ENCODE results near the gene TBC1D16. TPM values are rescaled to one million over a fixed set of nuclear protein-coding genes. Genes with fewer than 3 reads are reported as not detected.
"Not testable (repeated sequence)": the region's sequence is repeated elsewhere in the genome, so short reads cannot be mapped to it uniquely, and the experiment has no call there.

Gene TBC1D16
- total and polyA plus RNA-seq, 10 of the 15 experiments (the other 5 are each of a cell fraction or from before 2014, with no cell fraction given), result 0.01 to 0.13 (median 0.06) TPM; not detected in 3

GRCh38 chr17:79956853-79957252, 78.8 kb downstream of the TBC1D16 start:
- RAD21 ChIA-PET (ENCODE audit: unreplicated experiment), result no interaction called here
- POLR2A ChIA-PET, result interaction anchor here (0.6 kb wide), 1 partner anchor 107 kb away, joined by 3 read pairs; no protein-coding TSS in a partner anchor
- TF ChIP-seq CBFB (IDR thresholded peaks at IDR 0.05; ENCODE audit: low read depth) (no peak), ZNF622 (IDR thresholded peaks at IDR 0.05) (no peak), STAT3 (IDR thresholded peaks at IDR 0.05; ENCODE audit: low read depth, low read length) (no peak), SMARCA5 (IDR thresholded peaks at IDR 0.05) (no peak), SUPT20H (IDR thresholded peaks at IDR 0.05; ENCODE audit: borderline replicate concordance, control insufficient read depth, low read depth, low read length) (no peak), MAX (IDR thresholded peaks at IDR 0.05; ENCODE audit: low read depth, low read length) (no peak), PAX5 (IDR thresholded peaks at IDR 0.05; ENCODE audit: borderline replicate concordance, low read depth, low read length) (no peak), POLR2AphosphoS2 (IDR thresholded peaks at IDR 0.05; ENCODE audit: low read depth, low read length) (no peak)
- TF ChIP-seq, protein P1, sequence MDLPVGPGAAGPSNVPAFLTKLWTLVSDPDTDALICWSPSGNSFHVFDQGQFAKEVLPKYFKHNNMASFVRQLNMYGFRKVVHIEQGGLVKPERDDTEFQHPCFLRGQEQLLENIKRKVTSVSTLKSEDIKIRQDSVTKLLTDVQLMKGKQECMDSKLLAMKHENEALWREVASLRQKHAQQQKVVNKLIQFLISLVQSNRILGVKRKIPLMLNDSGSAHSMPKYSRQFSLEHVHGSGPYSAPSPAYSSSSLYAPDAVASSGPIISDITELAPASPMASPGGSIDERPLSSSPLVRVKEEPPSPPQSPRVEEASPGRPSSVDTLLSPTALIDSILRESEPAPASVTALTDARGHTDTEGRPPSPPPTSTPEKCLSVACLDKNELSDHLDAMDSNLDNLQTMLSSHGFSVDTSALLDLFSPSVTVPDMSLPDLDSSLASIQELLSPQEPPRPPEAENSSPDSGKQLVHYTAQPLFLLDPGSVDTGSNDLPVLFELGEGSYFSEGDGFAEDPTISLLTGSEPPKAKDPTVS (IDR thresholded peaks at IDR 0.05; ENCODE audit: low read depth, low read length), result no peak
- TF ChIP-seq, protein P2, sequence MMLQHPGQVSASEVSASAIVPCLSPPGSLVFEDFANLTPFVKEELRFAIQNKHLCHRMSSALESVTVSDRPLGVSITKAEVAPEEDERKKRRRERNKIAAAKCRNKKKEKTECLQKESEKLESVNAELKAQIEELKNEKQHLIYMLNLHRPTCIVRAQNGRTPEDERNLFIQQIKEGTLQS (IDR thresholded peaks at IDR 0.05; ENCODE audit: borderline replicate concordance, extremely low read depth, low read depth, low read length), result no peak
- H3K79me2 ChIP-seq (ENCODE audit: control insufficient read depth, insufficient read depth, low read length), result no peaks in the 10 kb centered on the region
- WGBS (ENCODE audit: insufficient coverage, insufficient replicate concordance, low lambda C conversion rate, missing lambda C conversion rate), result 28% methylated on average over 6 of the region's 6 CpGs
- no peak overlapping the region for H3K4me3 ChIP-seq
- FAIRE-seq, result no peak
- H3K27me3 ChIP-seq (replicated peaks in 1 of 2; ENCODE audit: control insufficient read depth in 2 of 2, insufficient read depth in 2 of 2, low read length in 1 of 2), result peaks cover 0 to 2% of the 10 kb centered on the region in 2 experiments; a peak in 1 of 4 replicates
- H3K4me1 ChIP-seq (ENCODE audit: control insufficient read depth, insufficient read depth, low read length), result no peaks in the 10 kb centered on the region
- no peaks in the 10 kb centered on the region for H3K9me3 ChIP-seq (replicated peaks; ENCODE audit: control insufficient read depth, insufficient read depth, low read length)
- no peak overlapping the region for H3K9ac ChIP-seq (ENCODE audit: control insufficient read depth, insufficient read depth, low read length)
- H3K36me3 ChIP-seq (ENCODE audit: control insufficient read depth in 2 of 2, insufficient read depth in 2 of 2, low read length in 1 of 2), result no peaks in the 10 kb centered on the region
- no peak overlapping the region for H2AFZ ChIP-seq (ENCODE audit: control insufficient read depth, low read depth, low read length)
- no peak overlapping the region for H3K27ac ChIP-seq (ENCODE audit: control insufficient read depth, insufficient read depth)
- ATAC-seq, result no peak
- no peak overlapping the region for H3K4me2 ChIP-seq (ENCODE audit: control insufficient read depth, insufficient read depth)
- DNase-seq (ENCODE audit: low read depth, low spot score), result no peak
- SMC1A ChIA-PET (ENCODE audit: uncharacterized antibody, unreplicated experiment), result no interaction called here
- CTCF ChIA-PET, result interaction anchor here (0.7 to 1.5 kb wide), 2 partner anchors 13 to 148 kb away, joined by 3 read pairs; no protein-coding TSS in a partner anchor
- intact Hi-C loops (cut with micrococcal nuclease; ENCODE audit: unreplicated experiment) (no loop called here), in situ Hi-C loops (cut with MboI) (no loop called here)
- H4K20me1 ChIP-seq (ENCODE audit: control insufficient read depth, insufficient read depth), result no peaks in the 10 kb centered on the region
- BruUV-seq (replicated peaks), result no TSS peak

- H3K9me3 ChIP-seq (replicated peaks; ENCODE audit: control insufficient read depth, insufficient read depth, low read length); intact Hi-C loops (cut with micrococcal nuclease; ENCODE audit: unreplicated experiment); SMC1A ChIA-PET (ENCODE audit: uncharacterized antibody, unreplicated experiment); H3K9ac ChIP-seq (ENCODE audit: control insufficient read depth, insufficient read depth, low read length); H3K79me2 ChIP-seq (ENCODE audit: control insufficient read depth, insufficient read depth, low read length); BruUV-seq (replicated peaks); H3K4me2 ChIP-seq (ENCODE audit: control insufficient read depth, insufficient read depth); H4K20me1 ChIP-seq (ENCODE audit: control insufficient read depth, insufficient read depth); RAD21 ChIA-PET (ENCODE audit: unreplicated experiment); in situ Hi-C loops (cut with MboI); H2AFZ ChIP-seq (ENCODE audit: control insufficient read depth, low read depth, low read length); H3K27me3 ChIP-seq (replicated peaks in 1 of 2; ENCODE audit: control insufficient read depth in 2 of 2, insufficient read depth in 2 of 2, low read length in 1 of 2); DNase-seq (ENCODE audit: low read depth, low spot score); H3K27ac ChIP-seq (ENCODE audit: control insufficient read depth, insufficient read depth); H3K4me1 ChIP-seq (ENCODE audit: control insufficient read depth, insufficient read depth, low read length); H3K36me3 ChIP-seq (ENCODE audit: control insufficient read depth in 2 of 2, insufficient read depth in 2 of 2, low read length in 1 of 2); FAIRE-seq; ATAC-seq; H3K4me3 ChIP-seq: not testable (repeated sequence)
- POLR2A ChIA-PET, result interaction anchor here (0.6 kb wide), 1 partner anchor 106 kb away, joined by 3 read pairs; no protein-coding TSS in a partner anchor
- CTCF ChIA-PET, result interaction anchor here (0.7 to 1.5 kb wide), 2 partner anchors 14 to 147 kb away, joined by 3 read pairs; no protein-coding TSS in a partner anchor
- 30% methylated on average over 8 of the region's 8 CpGs for WGBS (ENCODE audit: insufficient coverage, insufficient replicate concordance, low lambda C conversion rate, missing lambda C conversion rate)
These were observed 79.3 kb downstream of the TBC1D16 start for GRCh38 chr17:79956441-79956735.

Measured in GM12878 (cell line).